Measurements from ENCODE around the gene TENM3. TPM values are rescaled to one million over a fixed set of nuclear protein-coding genes. Genes with fewer than 3 reads are reported as not detected.

TENM3 gene
- polyA plus RNA-seq, 1 of the 3 experiments (the other 2 are of a cell fraction) = 10.4 TPM

DNA sequence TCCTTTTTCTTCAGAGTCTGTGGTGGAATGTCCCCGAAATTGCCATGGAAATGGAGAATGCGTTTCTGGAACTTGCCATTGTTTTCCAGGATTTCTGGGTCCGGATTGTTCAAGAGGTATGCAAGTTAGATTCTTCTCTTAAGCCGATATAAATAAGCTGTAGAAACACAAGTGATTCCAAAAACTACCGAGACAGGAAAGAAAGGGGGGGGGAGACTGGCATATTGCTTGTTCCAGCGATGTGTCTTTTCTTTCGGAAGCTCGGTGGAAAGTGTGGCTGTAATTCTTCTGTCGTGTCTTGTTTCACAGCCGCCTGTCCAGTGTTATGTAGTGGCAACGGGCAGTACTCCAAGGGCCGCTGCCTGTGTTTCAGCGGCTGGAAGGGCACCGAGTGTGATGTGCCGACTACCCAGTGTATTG, 437.0 kb downstream of the TENM3 start:
- ChIA-PET POLR2A (no interaction called here), CTCF (no interaction called here)
- Histone ChIP-seq H2AFZ (ENCODE audit: low read depth) (no peak overlapping the region), H3K9me2 (no peaks in the 10 kb centered on the region), H3K4me1 (ENCODE audit: control insufficient read depth in 1 of 2, insufficient read depth in 2 of 2, low read depth in 1 of 2, low read length in 1 of 2) (no peaks in the 10 kb centered on the region; a peak in 3 of 4 replicates), H4K20me1 (ENCODE audit: insufficient read depth) (no peaks in the 10 kb centered on the region), H3K27ac (ENCODE audit: low read depth in 2 of 2, low read length in 1 of 2) (no peak overlapping the region), H3K79me2 (ENCODE audit: insufficient read depth) (no peaks in the 10 kb centered on the region), H3K4me2 (no peak overlapping the region), H3K27me3 (ENCODE audit: insufficient read depth) (no peaks in the 10 kb centered on the region), H3K4me3 (ENCODE audit: low read depth in 2 of 2, low read length in 1 of 2) (no peak overlapping the region), H3K9me3 (no peaks in the 10 kb centered on the region), H3K36me3 (replicated peaks in 1 of 2; ENCODE audit: control insufficient read depth in 1 of 2, insufficient read depth in 2 of 2, low read length in 1 of 2) (peaks cover 4 to 14% of the 10 kb centered on the region in 2 experiments), H3F3A (replicated peaks; ENCODE audit: insufficient read depth) (no peaks in the 10 kb centered on the region), H3K9ac (no peak overlapping the region)
- TF ChIP-seq RFX5 (IDR thresholded peaks at IDR 0.05; ENCODE audit: low read length) (no peak), TEAD4 (IDR thresholded peaks at IDR 0.05; ENCODE audit: borderline replicate concordance, insufficient read depth) (no peak), USF1 (IDR thresholded peaks at IDR 0.05; ENCODE audit: borderline replicate concordance, low read depth) (no peak), USF2 (IDR thresholded peaks at IDR 0.05; ENCODE audit: borderline replicate concordance, low read depth, low read length) (no peak), SIN3A (IDR thresholded peaks at IDR 0.05; ENCODE audit: borderline replicate concordance, low read depth, low read length) (no peak)
- 92% methylated on average over 14 of the region's 15 CpGs for WGBS (ENCODE audit: low lambda C conversion rate)
- no peak for DNase-seq

DNA sequence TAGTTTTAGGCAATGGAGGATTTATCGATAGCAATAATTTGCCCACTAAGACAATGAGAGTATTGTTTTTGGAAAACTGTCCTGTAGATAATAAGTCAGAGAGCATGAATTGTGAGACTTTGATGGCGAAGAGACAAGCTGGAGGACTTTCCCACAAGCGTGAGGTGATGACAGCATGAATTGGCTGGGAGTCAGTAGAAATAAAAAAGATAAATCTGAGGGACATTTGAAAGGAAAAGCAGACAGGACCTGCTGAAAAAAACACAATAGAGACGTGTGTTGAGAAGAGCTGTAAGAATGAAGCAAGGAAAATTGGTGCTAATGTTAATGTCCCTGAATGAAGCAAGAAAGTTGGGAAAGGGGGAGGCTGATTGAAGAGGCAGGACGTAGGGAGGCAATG, 440.5 kb downstream of the TENM3 start:
- Histone ChIP-seq H4K20me1 (ENCODE audit: insufficient read depth) (no peaks in the 10 kb centered on the region), H3K27ac (ENCODE audit: low read depth in 2 of 2, low read length in 1 of 2) (no peak overlapping the region), H3K4me2 (no peak overlapping the region), H3K4me3 (ENCODE audit: low read depth in 2 of 2, low read length in 1 of 2) (no peak overlapping the region), H3K9me2 (no peaks in the 10 kb centered on the region), H3K27me3 (ENCODE audit: insufficient read depth) (no peaks in the 10 kb centered on the region), H3K9ac (no peak overlapping the region), H3K4me1 (ENCODE audit: control insufficient read depth in 1 of 2, insufficient read depth in 2 of 2, low read depth in 1 of 2, low read length in 1 of 2) (no peaks in the 10 kb centered on the region; a peak in 3 of 4 replicates), H3K36me3 (replicated peaks in 1 of 2; ENCODE audit: control insufficient read depth in 1 of 2, insufficient read depth in 2 of 2, low read length in 1 of 2) (peaks cover 4 to 23% of the 10 kb centered on the region in 2 experiments), H3K79me2 (ENCODE audit: insufficient read depth) (no peaks in the 10 kb centered on the region), H3F3A (replicated peaks; ENCODE audit: insufficient read depth) (no peaks in the 10 kb centered on the region), H2AFZ (ENCODE audit: low read depth) (no peak overlapping the region), H3K9me3 (no peaks in the 10 kb centered on the region)
- 70% methylated on average over 5 of the region's 5 CpGs for WGBS (ENCODE audit: low lambda C conversion rate)
- POLR2A ChIA-PET = no interaction called here
- CTCF ChIA-PET = interaction anchor here (1.4 kb wide), 1 partner anchor 11 kb away, joined by 6 read pairs; no protein-coding TSS in a partner anchor
- TF ChIP-seq EZH2phosphoT487 (IDR thresholded peaks at IDR 0.05; ENCODE audit: borderline replicate concordance, low read depth) = no peak
- no peak for TF ChIP-seq JUND (IDR thresholded peaks at IDR 0.05)
- no peak for DNase-seq

DNA sequence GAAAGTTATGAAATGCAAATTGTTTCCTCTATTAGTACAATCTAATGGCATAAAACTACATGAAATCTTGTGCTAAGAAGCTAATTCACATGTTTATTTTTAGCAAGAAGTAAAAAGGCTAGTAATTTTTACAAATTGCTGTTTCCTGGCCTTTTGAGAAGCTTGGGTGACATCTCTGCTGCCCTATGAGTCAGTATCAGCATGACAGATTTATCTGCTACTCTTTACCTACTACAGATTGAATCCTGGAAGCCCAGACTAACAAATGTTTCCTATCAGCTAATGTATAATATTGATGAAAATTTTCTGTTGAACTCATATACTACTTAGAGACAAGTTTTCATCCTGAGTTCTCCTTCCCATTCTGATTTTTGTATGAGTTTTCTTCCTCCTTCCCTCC, 441.6 kb downstream of the TENM3 start:
- no peak for DNase-seq
- CTCF ChIA-PET = interaction anchor here (1.4 kb wide), 1 partner anchor 9 kb away, joined by 6 read pairs; no protein-coding TSS in a partner anchor
- H3K27ac ChIP-seq (ENCODE audit: low read depth in 2 of 2, low read length in 1 of 2) = no peak overlapping the region
- H2AFZ ChIP-seq (ENCODE audit: low read depth) = no peak overlapping the region
- H3K4me3 ChIP-seq (ENCODE audit: low read depth in 2 of 2, low read length in 1 of 2) = no peak overlapping the region
- no peak overlapping the region for H3K9ac ChIP-seq
- no peaks in the 10 kb centered on the region for H3K79me2 ChIP-seq (ENCODE audit: insufficient read depth)
- no peaks in the 10 kb centered on the region for H3K9me2 ChIP-seq
- peak; percentile 39 for TF ChIP-seq PBX3 (IDR thresholded peaks at IDR 0.05)
- no peak for TF ChIP-seq REST (IDR thresholded peaks at IDR 0.05; ENCODE audit: low read depth, low read length)
- H3K27me3 ChIP-seq (ENCODE audit: insufficient read depth) = no peaks in the 10 kb centered on the region
- no peaks in the 10 kb centered on the region for H3K9me3 ChIP-seq
- POLR2A ChIA-PET = no interaction called here
- no peaks in the 10 kb centered on the region; a peak in 3 of 4 replicates for H3K4me1 ChIP-seq (ENCODE audit: control insufficient read depth in 1 of 2, insufficient read depth in 2 of 2, low read depth in 1 of 2, low read length in 1 of 2)
- no peaks in the 10 kb centered on the region for H3F3A ChIP-seq (replicated peaks; ENCODE audit: insufficient read depth)
- peaks cover 7 to 29% of the 10 kb centered on the region in 2 experiments for H3K36me3 ChIP-seq (replicated peaks in 1 of 2; ENCODE audit: control insufficient read depth in 1 of 2, insufficient read depth in 2 of 2, low read length in 1 of 2)
- no peak overlapping the region for H3K4me2 ChIP-seq
- H4K20me1 ChIP-seq (ENCODE audit: insufficient read depth) = no peaks in the 10 kb centered on the region
